ENCODE results near the gene ACVR1C.

The ACVR1C gene

DNA sequence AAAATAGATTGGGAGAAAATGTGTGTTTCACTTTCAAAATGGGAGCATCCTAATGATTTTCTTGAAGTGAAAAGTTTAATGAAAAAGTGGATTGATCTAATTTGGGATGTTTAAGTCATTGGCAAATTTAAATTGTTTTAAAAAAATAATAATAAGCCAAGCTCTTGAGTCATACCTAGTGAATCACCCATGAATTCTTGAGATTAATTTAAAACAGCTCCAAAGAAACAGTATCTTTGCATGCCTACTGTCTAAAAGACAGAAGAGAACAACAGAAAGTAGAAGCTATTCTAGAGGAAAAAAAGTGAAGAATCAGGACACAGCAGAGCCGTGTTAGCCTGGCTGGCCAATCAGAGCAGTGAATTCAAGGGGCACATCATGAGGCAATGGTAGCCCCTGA lies 7.7 kb downstream of the ACVR1C start:
- no peak for DNase-seq (ENCODE audit: insufficient read length)
- FAIRE-seq, result no peak
- no peak for TF ChIP-seq TAF1 (IDR thresholded peaks at IDR 0.05; ENCODE audit: borderline replicate concordance, low read depth, low read length)
- no peak for TF ChIP-seq POLR2AphosphoS5 (IDR thresholded peaks at IDR 0.05; ENCODE audit: low read depth, low read length)
- TF ChIP-seq POLR2A (IDR thresholded peaks at IDR 0.05; ENCODE audit: low read depth, low read length), result no peak

- FAIRE-seq (no peak), DNase-seq (ENCODE audit: insufficient read length) (no peak)
- TF ChIP-seq TAF1 (IDR thresholded peaks at IDR 0.05; ENCODE audit: borderline replicate concordance, low read depth, low read length), result no peak
- TF ChIP-seq POLR2A (IDR thresholded peaks at IDR 0.05; ENCODE audit: low read depth, low read length), result no peak
- no peak for TF ChIP-seq POLR2AphosphoS5 (IDR thresholded peaks at IDR 0.05; ENCODE audit: low read depth, low read length)
These were observed 16.9 kb downstream of the ACVR1C start for GRCh38 chr2:157611726-157612125.

GRCh38 chr2:157611110-157611509 lies 17.6 kb downstream of the ACVR1C start:
- no peak for TF ChIP-seq POLR2AphosphoS5 (IDR thresholded peaks at IDR 0.05; ENCODE audit: low read depth, low read length)
- TF ChIP-seq TAF1 (IDR thresholded peaks at IDR 0.05; ENCODE audit: borderline replicate concordance, low read depth, low read length), result no peak
- no peak for TF ChIP-seq POLR2A (IDR thresholded peaks at IDR 0.05; ENCODE audit: low read depth, low read length)
- no peak for DNase-seq (ENCODE audit: insufficient read length)
- FAIRE-seq, result no peak

- TF ChIP-seq POLR2A (IDR thresholded peaks at IDR 0.05; ENCODE audit: low read depth, low read length) (no peak), POLR2AphosphoS5 (IDR thresholded peaks at IDR 0.05; ENCODE audit: low read depth, low read length) (no peak), TAF1 (IDR thresholded peaks at IDR 0.05; ENCODE audit: borderline replicate concordance, low read depth, low read length) (no peak)
- FAIRE-seq, result no peak
- DNase-seq (ENCODE audit: insufficient read length), result no peak
These were observed 22.1 kb downstream of the ACVR1C start for GRCh38 chr2:157606534-157606933.

DNA sequence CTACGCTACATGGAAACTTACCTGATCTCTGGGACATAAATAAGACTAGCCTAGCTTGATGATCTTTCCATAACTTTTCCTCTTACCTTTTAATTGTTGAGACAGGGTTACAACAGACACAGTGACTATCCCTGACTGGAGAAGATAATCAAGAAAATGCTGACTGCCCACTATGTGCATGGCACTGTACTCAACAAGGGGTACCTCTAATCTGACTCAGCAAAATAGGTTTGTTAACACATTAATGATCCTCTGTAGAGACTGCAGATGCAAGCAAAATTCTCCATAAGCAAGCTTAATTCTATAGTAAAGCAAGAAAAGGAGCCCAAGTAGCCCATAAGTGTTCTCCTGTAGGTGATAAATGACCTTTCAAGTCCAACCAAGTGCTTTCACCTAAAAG lies 25.5 kb downstream of the ACVR1C start:
- no peak for TF ChIP-seq POLR2AphosphoS5 (IDR thresholded peaks at IDR 0.05; ENCODE audit: low read depth, low read length)
- TF ChIP-seq TAF1 (IDR thresholded peaks at IDR 0.05; ENCODE audit: borderline replicate concordance, low read depth, low read length), result no peak
- TF ChIP-seq POLR2A (IDR thresholded peaks at IDR 0.05; ENCODE audit: low read depth, low read length), result no peak
- no peak for DNase-seq (ENCODE audit: insufficient read length)
- no peak for FAIRE-seq

- DNase-seq (ENCODE audit: insufficient read length), result no peak
- TF ChIP-seq POLR2A (IDR thresholded peaks at IDR 0.05; ENCODE audit: low read depth, low read length), result no peak
- no peak for TF ChIP-seq POLR2AphosphoS5 (IDR thresholded peaks at IDR 0.05; ENCODE audit: low read depth, low read length)
- no peak for TF ChIP-seq TAF1 (IDR thresholded peaks at IDR 0.05; ENCODE audit: borderline replicate concordance, low read depth, low read length)
- FAIRE-seq, result no peak
These were observed 26.9 kb downstream of the ACVR1C start for GRCh38 chr2:157601807-157602206.

GRCh38 chr2:157596992-157597681 lies 31.5 kb downstream of the ACVR1C start:
- FAIRE-seq, result peak; percentile 62
- DNase-seq (ENCODE audit: insufficient read length), result peak; percentile 33
- no peak for TF ChIP-seq POLR2A (IDR thresholded peaks at IDR 0.05; ENCODE audit: low read depth, low read length)
- no peak for TF ChIP-seq TAF1 (IDR thresholded peaks at IDR 0.05; ENCODE audit: borderline replicate concordance, low read depth, low read length)
- no peak for TF ChIP-seq POLR2AphosphoS5 (IDR thresholded peaks at IDR 0.05; ENCODE audit: low read depth, low read length)

- no peak for FAIRE-seq
- no peak for TF ChIP-seq POLR2A (IDR thresholded peaks at IDR 0.05; ENCODE audit: low read depth, low read length)
- no peak for TF ChIP-seq TAF1 (IDR thresholded peaks at IDR 0.05; ENCODE audit: borderline replicate concordance, low read depth, low read length)
- no peak for TF ChIP-seq POLR2AphosphoS5 (IDR thresholded peaks at IDR 0.05; ENCODE audit: low read depth, low read length)
- no peak for DNase-seq (ENCODE audit: insufficient read length)
These were observed 35.3 kb downstream of the ACVR1C start for GRCh38 chr2:157593411-157593810.

DNA sequence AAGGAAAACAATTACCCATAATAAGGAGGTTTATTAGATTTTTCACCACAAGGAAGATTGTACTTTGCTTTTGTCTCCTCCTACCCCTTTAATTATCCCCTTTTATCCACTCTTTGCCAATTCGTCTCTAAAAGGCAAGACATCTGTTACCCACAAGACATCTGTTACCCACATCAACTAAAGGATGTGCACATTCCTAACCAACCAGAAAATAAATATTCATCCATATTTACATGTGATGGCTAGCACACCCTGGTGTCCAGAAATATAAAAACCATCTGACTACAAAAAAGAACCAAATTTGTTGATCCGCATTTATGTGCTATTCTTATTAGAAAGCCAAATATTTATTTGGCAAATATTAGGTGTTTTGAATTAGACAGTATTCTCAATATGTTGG lies 35.7 kb downstream of the ACVR1C start:
- no peak for DNase-seq (ENCODE audit: insufficient read length)
- FAIRE-seq, result no peak
- TF ChIP-seq TAF1 (IDR thresholded peaks at IDR 0.05; ENCODE audit: borderline replicate concordance, low read depth, low read length) (no peak), POLR2AphosphoS5 (IDR thresholded peaks at IDR 0.05; ENCODE audit: low read depth, low read length) (no peak), POLR2A (IDR thresholded peaks at IDR 0.05; ENCODE audit: low read depth, low read length) (no peak)

DNA sequence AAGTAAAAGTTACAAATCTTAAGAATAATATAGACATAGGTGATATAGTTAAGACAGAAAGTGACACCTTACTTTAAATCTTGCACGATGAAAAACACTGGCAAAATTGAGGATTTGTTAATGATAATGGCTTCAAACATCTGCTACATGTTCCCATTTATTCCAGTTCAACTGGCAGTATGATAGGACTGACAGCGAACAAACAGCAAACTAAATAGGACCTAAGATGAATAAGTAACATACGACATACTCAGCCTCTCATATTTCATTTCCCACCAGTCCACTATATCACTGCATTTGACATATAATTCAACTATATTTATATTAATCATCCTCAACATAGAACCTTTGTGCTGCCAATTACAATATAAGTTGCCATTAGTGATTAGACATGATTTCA lies 36.3 kb downstream of the ACVR1C start:
- DNase-seq (ENCODE audit: insufficient read length) (no peak), FAIRE-seq (no peak)
- TF ChIP-seq POLR2A (IDR thresholded peaks at IDR 0.05; ENCODE audit: low read depth, low read length), result no peak
- TF ChIP-seq POLR2AphosphoS5 (IDR thresholded peaks at IDR 0.05; ENCODE audit: low read depth, low read length), result no peak
- TF ChIP-seq TAF1 (IDR thresholded peaks at IDR 0.05; ENCODE audit: borderline replicate concordance, low read depth, low read length), result no peak

DNA sequence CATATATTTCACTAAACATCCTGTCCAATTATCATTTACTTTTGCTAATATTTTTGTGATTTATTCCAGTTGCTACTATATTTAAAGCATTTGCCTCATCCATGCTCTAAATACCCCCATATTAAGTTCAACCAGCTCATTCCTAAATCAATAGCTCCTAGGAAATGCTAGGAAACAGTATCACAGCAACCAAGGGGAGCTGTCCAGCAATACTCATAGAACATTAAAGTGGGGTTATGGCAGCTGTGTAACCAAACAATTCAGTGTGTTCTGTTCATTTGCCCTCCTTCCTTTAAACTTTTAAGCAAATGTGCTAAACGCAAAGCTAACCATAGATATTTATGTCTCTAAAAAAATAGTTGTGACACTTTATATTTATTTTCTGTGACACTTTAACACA lies 41.1 kb downstream of the ACVR1C start:
- no peak for TF ChIP-seq POLR2AphosphoS5 (IDR thresholded peaks at IDR 0.05; ENCODE audit: low read depth, low read length)
- no peak for TF ChIP-seq POLR2A (IDR thresholded peaks at IDR 0.05; ENCODE audit: low read depth, low read length)
- no peak for TF ChIP-seq TAF1 (IDR thresholded peaks at IDR 0.05; ENCODE audit: borderline replicate concordance, low read depth, low read length)

GRCh38 chr2:157574165-157574564 lies 54.5 kb downstream of the ACVR1C start:
- DNase-seq (ENCODE audit: insufficient read length) (no peak), FAIRE-seq (no peak)
- TF ChIP-seq TAF1 (IDR thresholded peaks at IDR 0.05; ENCODE audit: borderline replicate concordance, low read depth, low read length) (no peak), POLR2AphosphoS5 (IDR thresholded peaks at IDR 0.05; ENCODE audit: low read depth, low read length) (no peak), POLR2A (IDR thresholded peaks at IDR 0.05; ENCODE audit: low read depth, low read length) (no peak)

More for the DNA sequence above, 41.1 kb downstream of the ACVR1C start:
- no peak for DNase-seq (ENCODE audit: insufficient read length)
- no peak for FAIRE-seq
